Measurements from ENCODE around the gene JMJD1C.
A peak's percentile ranks its signal among the peaks of the same experiment; 100 is the strongest.

JMJD1C gene

GRCh38 chr10:63466144-63466935 is 563 bp upstream of the JMJD1C start:
- DNase-seq (ENCODE audit: low read depth): peak; percentile 60
- peak overlapping the region; percentile 87 for H3K4me3 ChIP-seq (ENCODE audit: low read length)
- TF ChIP-seq CTCF (conservative IDR thresholded peaks at IDR 0.05; ENCODE audit: low read length): no peak

- peak; percentile 27 for DNase-seq (ENCODE audit: low read depth)
- TF ChIP-seq CTCF (conservative IDR thresholded peaks at IDR 0.05; ENCODE audit: low read length): no peak
- peak overlapping the region; percentile 87 for H3K4me3 ChIP-seq (ENCODE audit: low read length)
These were observed 1.1 kb downstream of the JMJD1C start for GRCh38 chr10:63464402-63465292.

GRCh38 chr10:63462442-63462841 is 3.3 kb downstream of the JMJD1C start:
- TF ChIP-seq CTCF (conservative IDR thresholded peaks at IDR 0.05; ENCODE audit: low read length): no peak
- DNase-seq (ENCODE audit: low read depth): no peak
- H3K4me3 ChIP-seq (ENCODE audit: low read length): no peak overlapping the region

- no peak overlapping the region for H3K4me3 ChIP-seq (ENCODE audit: low read length)
- TF ChIP-seq CTCF (conservative IDR thresholded peaks at IDR 0.05; ENCODE audit: low read length): no peak
- no peak for DNase-seq (ENCODE audit: low read depth)
These were observed 7.6 kb downstream of the JMJD1C start for GRCh38 chr10:63458177-63458576.

- H3K4me3 ChIP-seq (ENCODE audit: low read length): no peak overlapping the region
- no peak for TF ChIP-seq CTCF (conservative IDR thresholded peaks at IDR 0.05; ENCODE audit: low read length)
- no peak for DNase-seq (ENCODE audit: low read depth)
These were observed 8.2 kb downstream of the JMJD1C start for GRCh38 chr10:63457594-63457993.

- TF ChIP-seq CTCF (conservative IDR thresholded peaks at IDR 0.05; ENCODE audit: low read length): no peak
- DNase-seq (ENCODE audit: low read depth): peak; percentile 81
- no peak overlapping the region for H3K4me3 ChIP-seq (ENCODE audit: low read length)
These were observed 9.2 kb downstream of the JMJD1C start for GRCh38 chr10:63456437-63457210.

Data from AG10803 (cell line).